GM12878 (cell line): Measurements from ENCODE around the gene MYH9.

ENCODE experiments used
- BCL3 ChIP-seq: IDR thresholded peaks from 2 replicates; pipeline ENCODE4 v1.6.1; 2011; ENCODE audit warnings: borderline replicate concordance, low read depth, mild to moderate bottlenecking, moderate library complexity, low read length; ENCODE audit not compliant: insufficient read depth, poor library complexity, severe bottlenecking
- CHD2 ChIP-seq: IDR thresholded peaks from 2 replicates; pipeline ENCODE4 v1.6.1; 2011; ENCODE audit warnings: low read depth, low read length, improper control_type of control experiment, borderline replicate concordance
- E2F8 ChIP-seq: fragments of 450-650 bp; IDR thresholded peaks from 2 replicates; pipeline ENCODE4 v1.6.1; 2018; ENCODE audit warnings: mild to moderate bottlenecking, low read depth, moderate library complexity; ENCODE audit not compliant: partially characterized antibody
- EZH2 ChIP-seq: IDR thresholded peaks from 2 replicates; pipeline ENCODE4 v1.6.1; 2012; ENCODE audit warnings: low read depth, mild to moderate bottlenecking, control low read depth, inconsistent platforms, low read length, borderline replicate concordance; ENCODE audit not compliant: control insufficient read depth
- GABPA ChIP-seq: IDR thresholded peaks from 2 replicates; pipeline ENCODE4 v1.6.1; 2014; ENCODE audit warnings: antibody characterized with exemption, low read depth, mild to moderate bottlenecking, inconsistent platforms
- MAX ChIP-seq: IDR thresholded peaks from 2 replicates; pipeline ENCODE4 v1.6.1; 2012; ENCODE audit warnings: low read depth, low read length, improper control_type of control experiment
- POLR2A ChIP-seq: IDR thresholded peaks from 2 replicates; pipeline ENCODE4 v1.6.1; 2011; ENCODE audit warnings: low read depth, mild to moderate bottlenecking, low read length
- POLR2AphosphoS5 ChIP-seq: IDR thresholded peaks from 2 replicates; pipeline ENCODE4 v1.6.1; 2011; ENCODE audit warnings: mild to moderate bottlenecking, low read length, inconsistent platforms
- SP1 ChIP-seq: IDR thresholded peaks from one replicate; pipeline ENCODE4 v1.6.1; 2011; ENCODE audit warnings: low read depth, low read length
- SREBF1 ChIP-seq: IDR thresholded peaks from 2 replicates; pipeline ENCODE4 v1.6.1; 2012; ENCODE audit warnings: mild to moderate bottlenecking, low read length
- SUZ12 ChIP-seq: fragments of 200-600 bp; sonication (generic); IDR thresholded peaks from one replicate; pipeline ENCODE4 v1.6.1; 2018; ENCODE audit warnings: antibody characterized with exemption, mild to moderate bottlenecking; ENCODE audit not compliant: unreplicated experiment
- ZNF207 ChIP-seq: fragments of 450-650 bp; IDR thresholded peaks from 2 replicates; pipeline ENCODE4 v1.6.1; 2014; ENCODE audit warnings: antibody characterized with exemption, mild to moderate bottlenecking, borderline replicate concordance
- TF ChIP-seq, protein P1 (sequence below): IDR thresholded peaks from 2 replicates; pipeline ENCODE4 v1.6.1; 2011; ENCODE audit warnings: low read depth, low read length, improper control_type of control experiment, borderline replicate concordance
- TF ChIP-seq, protein P2 (sequence below), 3 experiments: IDR thresholded peaks in 2 of 3; conservative IDR thresholded peaks in 1 of 3; 2 replicates each; pipeline ENCODE4 v1.5.1; 2011; ENCODE audit warnings: low read depth in 3 of 3, low read length in 3 of 3, mild to moderate bottlenecking in 3 of 3, control low read depth in 2 of 3, moderate library complexity in 2 of 3, inconsistent platforms in 1 of 3, mixed read lengths in 1 of 3; ENCODE audit not compliant: control insufficient read depth in 2 of 3, insufficient read depth in 1 of 3; ENCODE audit errors: extremely low read depth in 1 of 3

GRCh38 chr22:36325154-36326031 is 62.4 kb downstream of the MYH9 start:
- TF ChIP-seq SUZ12 (no peak), E2F8 (no peak), SREBF1 (no peak), BCL3 (no peak), SP1 (no peak), MAX (no peak), EZH2 (no peak), CHD2 (no peak), GABPA (no peak), POLR2A (no peak; the same call in 1 of the 2 replicates), POLR2AphosphoS5 (no peak), ZNF207 (no peak)
- TF ChIP-seq, protein P1, sequence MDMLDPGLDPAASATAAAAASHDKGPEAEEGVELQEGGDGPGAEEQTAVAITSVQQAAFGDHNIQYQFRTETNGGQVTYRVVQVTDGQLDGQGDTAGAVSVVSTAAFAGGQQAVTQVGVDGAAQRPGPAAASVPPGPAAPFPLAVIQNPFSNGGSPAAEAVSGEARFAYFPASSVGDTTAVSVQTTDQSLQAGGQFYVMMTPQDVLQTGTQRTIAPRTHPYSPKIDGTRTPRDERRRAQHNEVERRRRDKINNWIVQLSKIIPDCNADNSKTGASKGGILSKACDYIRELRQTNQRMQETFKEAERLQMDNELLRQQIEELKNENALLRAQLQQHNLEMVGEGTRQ, result no peak
- TF ChIP-seq, protein P2, sequence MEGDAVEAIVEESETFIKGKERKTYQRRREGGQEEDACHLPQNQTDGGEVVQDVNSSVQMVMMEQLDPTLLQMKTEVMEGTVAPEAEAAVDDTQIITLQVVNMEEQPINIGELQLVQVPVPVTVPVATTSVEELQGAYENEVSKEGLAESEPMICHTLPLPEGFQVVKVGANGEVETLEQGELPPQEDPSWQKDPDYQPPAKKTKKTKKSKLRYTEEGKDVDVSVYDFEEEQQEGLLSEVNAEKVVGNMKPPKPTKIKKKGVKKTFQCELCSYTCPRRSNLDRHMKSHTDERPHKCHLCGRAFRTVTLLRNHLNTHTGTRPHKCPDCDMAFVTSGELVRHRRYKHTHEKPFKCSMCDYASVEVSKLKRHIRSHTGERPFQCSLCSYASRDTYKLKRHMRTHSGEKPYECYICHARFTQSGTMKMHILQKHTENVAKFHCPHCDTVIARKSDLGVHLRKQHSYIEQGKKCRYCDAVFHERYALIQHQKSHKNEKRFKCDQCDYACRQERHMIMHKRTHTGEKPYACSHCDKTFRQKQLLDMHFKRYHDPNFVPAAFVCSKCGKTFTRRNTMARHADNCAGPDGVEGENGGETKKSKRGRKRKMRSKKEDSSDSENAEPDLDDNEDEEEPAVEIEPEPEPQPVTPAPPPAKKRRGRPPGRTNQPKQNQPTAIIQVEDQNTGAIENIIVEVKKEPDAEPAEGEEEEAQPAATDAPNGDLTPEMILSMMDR (IDR thresholded peaks at IDR 0.05 in 2 of 3, conservative IDR thresholded peaks at IDR 0.05 in 1 of 3; ENCODE audit: control insufficient read depth in 2 of 3, extremely low read depth in 1 of 3, insufficient read depth in 1 of 3, low read depth in 3 of 3, low read length in 3 of 3), result no peak
